ENCODE measurements around the gene DISP1.
A peak's percentile ranks its signal among the peaks of the same experiment; 100 is the strongest.
"Not testable (repeated sequence)": the region's sequence is repeated elsewhere in the genome, so short reads cannot be mapped to it uniquely, and the experiment has no call there.

Gene DISP1

DNA sequence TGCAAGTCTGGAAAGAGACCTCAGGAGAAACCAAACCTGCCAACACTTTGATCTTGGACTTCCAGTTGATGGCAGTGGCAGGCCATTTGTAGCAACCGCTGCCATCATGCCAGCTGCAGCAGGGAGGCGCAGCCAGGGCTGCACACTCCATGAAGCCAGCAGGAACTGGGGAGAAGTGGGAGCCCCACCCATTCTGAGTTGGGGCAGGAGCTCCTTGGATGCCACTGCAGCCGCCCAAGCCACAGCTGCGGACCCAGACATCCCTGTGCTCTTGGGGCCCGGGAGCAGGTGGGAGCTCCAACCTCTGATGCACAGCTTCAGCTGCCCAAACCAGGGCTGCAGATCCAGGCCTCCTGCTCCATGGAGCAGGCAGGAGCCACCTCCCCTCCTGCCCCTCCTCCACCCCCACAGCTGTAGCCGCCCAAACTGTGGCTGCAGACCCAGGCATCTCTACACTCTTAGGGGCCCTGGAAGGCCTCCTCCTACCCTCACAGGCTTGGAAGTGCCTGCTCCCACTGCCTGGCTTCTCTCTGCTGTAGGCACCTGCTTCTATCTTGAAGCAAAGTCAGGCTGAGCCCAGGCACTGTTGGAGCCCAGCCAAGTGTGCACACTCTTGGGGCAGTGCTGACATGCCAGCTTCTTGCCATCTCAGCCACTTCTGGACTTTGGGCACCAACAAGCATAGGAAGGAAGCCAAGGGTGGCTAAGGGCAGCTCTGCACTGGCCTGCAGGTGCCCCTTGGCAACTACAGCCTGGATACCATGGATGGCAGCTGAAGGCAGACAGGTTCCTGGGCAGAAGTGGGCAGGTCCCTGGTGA lies 20.0 kb upstream of the DISP1 start:
- no peak overlapping the region for H3K27ac ChIP-seq
- no peak for DNase-seq (ENCODE audit: low read depth, low spot score)

DNA sequence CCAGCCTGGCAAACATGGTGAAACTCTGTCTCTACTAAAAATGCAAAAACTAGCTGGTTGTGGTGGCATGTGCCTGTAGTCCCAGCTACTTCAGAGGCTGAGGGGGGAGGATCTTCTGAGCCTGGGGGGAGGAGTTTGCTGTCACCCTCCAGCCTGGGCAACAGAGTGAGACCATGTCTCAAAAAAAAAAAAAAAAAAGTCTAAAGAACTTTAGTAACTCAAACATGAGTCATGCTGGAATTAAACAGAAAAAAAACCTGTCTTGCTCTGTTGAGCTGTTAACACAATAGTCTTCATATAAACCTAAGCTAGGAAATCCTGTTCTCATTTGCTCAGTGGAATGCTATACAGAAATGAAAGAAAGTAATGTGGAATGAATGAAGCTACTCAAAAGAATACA lies 16.7 kb upstream of the DISP1 start:
- H3K27ac ChIP-seq: no peak overlapping the region
- no peak for DNase-seq (ENCODE audit: low read depth, low spot score)

DNA sequence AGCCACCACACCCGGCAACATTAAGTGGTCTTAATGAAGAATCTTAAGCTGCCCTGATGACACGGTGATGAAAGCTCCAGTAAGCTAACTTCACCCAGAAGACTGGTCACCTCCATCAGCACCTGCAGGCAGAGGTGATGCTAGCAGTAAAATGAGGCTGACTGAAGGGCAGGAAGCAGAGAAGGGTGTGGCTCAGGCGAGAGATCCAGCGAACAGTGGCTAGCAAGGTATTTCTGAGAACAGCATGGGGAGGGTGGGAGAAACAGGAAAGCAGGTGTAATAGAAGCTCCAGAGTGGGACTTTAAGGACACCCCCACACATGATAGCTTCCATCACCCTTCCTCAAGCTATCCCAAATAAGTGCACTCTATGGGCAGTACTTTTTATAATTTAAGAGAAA lies 15.9 kb upstream of the DISP1 start:
- no peak overlapping the region for H3K27ac ChIP-seq
- no peak for DNase-seq (ENCODE audit: low read depth, low spot score)

GRCh38 chr1:222801067-222801466 lies 13.8 kb upstream of the DISP1 start:
- no peak for DNase-seq (ENCODE audit: low read depth, low spot score)
- no peak overlapping the region for H3K27ac ChIP-seq

DNA sequence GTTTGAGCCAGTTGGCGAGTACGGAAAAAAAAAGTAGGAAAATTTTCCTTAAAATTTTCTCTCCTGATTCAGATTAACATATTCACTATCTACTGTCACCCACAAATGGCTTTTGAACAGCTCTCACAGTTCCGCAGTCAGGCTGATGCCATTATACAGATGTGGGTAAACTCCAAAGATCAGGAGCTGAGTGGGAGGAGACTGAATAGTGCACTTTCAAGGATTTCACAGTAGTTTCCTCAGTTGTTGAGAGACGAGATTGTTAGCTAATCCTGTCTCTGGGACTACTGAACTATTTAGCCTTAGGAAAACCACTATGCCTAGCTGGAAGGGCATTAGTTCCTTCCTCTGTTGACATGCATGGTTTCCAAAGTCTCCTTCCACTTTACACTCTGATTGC lies 3.2 kb upstream of the DISP1 start:
- no peak for DNase-seq (ENCODE audit: low read depth, low spot score)
- H3K27ac ChIP-seq: no peak overlapping the region

DNA sequence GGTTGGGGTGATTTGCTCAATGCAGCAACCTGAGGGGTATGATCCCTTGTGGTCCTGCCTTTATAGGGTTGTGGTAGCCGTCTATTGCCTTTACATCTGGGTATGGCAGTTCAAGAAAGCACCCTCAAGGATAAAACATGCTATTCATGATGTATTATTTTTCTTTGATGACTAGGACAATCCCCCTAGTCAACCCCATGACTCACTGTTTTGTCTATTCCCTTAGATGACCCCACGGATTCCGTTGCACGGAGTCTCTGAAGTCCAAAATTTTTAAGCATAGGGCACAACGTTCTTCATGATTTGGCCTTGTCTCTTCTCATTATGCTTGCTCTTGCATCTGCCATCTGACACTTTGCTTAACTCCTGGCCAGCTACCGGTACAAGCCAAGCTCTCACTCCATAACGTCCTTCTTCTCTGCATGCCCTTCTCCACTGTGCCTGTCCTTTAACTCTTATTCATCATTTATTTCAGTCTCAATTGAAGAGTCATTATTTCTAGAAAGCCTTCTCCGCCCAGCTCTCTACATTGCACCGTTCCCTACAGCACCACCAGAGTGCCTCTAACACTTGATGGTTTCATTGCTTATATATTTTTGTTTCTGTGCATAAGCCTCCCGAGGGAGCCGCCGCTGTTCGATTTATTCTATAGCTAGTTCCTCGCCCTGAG lies 838 bp upstream of the DISP1 start:
- H3K27ac ChIP-seq: peak overlapping the region; percentile 83
- no peak for DNase-seq (ENCODE audit: low read depth, low spot score)

- no peak for DNase-seq (ENCODE audit: low read depth, low spot score)
- H3K27ac ChIP-seq: peak overlapping the region; percentile 83
These were observed 564 bp downstream of the DISP1 start for GRCh38 chr1:222815440-222815765.

DNA sequence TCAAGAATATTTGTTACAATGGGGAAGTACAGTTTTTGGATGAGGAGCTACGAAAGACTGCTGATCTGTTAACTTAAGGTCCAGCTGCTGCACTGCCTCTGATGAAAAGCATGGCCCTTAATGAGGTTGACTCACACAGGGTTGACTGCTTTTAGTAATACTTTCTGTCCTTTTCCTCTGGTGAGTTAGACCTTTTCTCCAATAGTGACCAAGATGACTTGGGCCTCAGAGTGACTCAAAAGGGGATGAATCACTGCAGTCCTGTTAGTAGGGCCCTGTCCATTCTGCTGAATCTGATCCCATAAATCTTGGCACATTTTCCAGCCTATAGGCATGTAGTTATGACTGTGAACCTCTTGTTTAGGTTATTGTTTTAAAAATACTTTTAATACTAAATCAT lies 2.7 kb downstream of the DISP1 start:
- peak overlapping the region; percentile 42 for H3K27ac ChIP-seq
- peak; percentile 61 for DNase-seq (ENCODE audit: low read depth, low spot score)

GRCh38 chr1:222818171-222818570 lies 3.3 kb downstream of the DISP1 start:
- peak overlapping the region; percentile 42 for H3K27ac ChIP-seq

DNA sequence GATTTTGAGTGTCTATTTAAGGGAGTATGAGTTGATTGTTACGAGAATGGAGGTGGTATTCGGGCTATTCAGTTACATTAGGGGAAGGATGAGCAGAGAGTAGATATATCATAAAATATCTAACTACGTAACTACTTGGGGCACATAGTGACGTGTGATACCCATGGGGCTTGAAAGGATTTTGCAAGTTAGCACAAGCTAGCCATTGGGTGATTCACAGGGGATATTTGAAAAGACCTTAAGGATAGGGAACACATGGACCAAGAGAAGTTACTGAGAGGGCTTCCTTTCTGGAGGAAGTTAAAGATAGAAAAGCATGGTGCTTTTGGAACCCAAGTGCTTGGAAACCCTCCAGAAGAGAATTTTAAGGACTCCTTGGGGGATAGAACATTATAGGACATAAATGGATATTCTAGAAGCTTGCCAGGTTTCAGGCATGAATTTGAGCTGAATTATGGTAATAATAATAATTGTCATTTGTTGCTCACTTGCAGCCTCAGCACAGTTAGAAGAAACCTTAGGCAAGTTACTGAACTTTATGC lies 5.4 kb downstream of the DISP1 start:
- H3K27ac ChIP-seq: no peak overlapping the region
- no peak for DNase-seq (ENCODE audit: low read depth, low spot score)

More at GRCh38 chr1:222818171-222818570, 3.3 kb downstream of the DISP1 start:
- no peak for DNase-seq (ENCODE audit: low read depth, low spot score)

DNA sequence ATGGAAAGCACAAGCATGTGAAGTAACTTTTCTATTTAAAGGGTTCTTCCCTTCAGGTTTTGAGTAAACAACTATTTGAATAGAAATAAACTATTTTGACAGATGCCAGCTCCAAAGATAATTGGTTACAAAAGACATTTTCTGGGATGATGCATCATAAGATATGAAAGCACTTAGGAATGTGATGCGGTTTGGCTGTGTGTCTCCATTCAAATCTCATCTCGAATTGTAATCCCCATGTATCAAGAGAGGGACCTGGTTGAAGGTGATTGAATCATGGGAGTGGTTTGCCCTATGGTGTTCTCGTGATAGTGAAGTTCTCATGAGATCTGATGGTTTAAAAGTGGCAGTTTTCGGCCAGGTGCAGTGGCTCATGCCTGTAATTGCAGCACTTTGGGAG lies 6.4 kb downstream of the DISP1 start:
- H3K27ac ChIP-seq: no peak overlapping the region
- no peak for DNase-seq (ENCODE audit: low read depth, low spot score)

GRCh38 chr1:222823695-222824094 lies 8.9 kb downstream of the DISP1 start:
- no peak for DNase-seq (ENCODE audit: low read depth, low spot score)
- no peak overlapping the region for H3K27ac ChIP-seq

- no peak overlapping the region for H3K27ac ChIP-seq
- no peak for DNase-seq (ENCODE audit: low read depth, low spot score)
These were observed 9.8 kb downstream of the DISP1 start for GRCh38 chr1:222824641-222825040.

DNA sequence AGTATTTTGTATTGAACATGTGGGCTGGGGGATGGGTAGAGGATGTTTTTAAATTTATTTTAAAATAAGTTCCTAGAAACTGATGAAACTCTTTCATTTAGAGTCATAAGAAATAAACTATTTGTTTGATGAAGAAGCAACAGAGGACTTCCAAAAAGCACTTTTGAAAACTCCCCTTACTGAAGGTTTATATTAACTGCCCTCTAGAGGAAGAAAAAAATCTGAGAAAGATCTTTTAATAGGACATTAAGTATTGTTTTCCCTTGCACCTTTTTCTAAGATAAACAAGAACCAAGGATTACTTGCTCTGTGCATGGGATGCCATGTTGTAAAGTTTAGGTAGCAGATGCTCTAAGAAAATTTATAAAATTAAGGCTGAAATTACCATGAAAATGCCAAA lies 14.1 kb downstream of the DISP1 start:
- DNase-seq (ENCODE audit: low read depth, low spot score): no peak
- H3K27ac ChIP-seq: no peak overlapping the region

GRCh38 chr1:222829868-222830267 lies 15.0 kb downstream of the DISP1 start:
- no peak overlapping the region for H3K27ac ChIP-seq
- DNase-seq (ENCODE audit: low read depth, low spot score): no peak

GRCh38 chr1:222833356-222833876 lies 18.6 kb downstream of the DISP1 start:
- H3K27ac ChIP-seq: no peak overlapping the region
- DNase-seq (ENCODE audit: low read depth, low spot score): no peak

DNA sequence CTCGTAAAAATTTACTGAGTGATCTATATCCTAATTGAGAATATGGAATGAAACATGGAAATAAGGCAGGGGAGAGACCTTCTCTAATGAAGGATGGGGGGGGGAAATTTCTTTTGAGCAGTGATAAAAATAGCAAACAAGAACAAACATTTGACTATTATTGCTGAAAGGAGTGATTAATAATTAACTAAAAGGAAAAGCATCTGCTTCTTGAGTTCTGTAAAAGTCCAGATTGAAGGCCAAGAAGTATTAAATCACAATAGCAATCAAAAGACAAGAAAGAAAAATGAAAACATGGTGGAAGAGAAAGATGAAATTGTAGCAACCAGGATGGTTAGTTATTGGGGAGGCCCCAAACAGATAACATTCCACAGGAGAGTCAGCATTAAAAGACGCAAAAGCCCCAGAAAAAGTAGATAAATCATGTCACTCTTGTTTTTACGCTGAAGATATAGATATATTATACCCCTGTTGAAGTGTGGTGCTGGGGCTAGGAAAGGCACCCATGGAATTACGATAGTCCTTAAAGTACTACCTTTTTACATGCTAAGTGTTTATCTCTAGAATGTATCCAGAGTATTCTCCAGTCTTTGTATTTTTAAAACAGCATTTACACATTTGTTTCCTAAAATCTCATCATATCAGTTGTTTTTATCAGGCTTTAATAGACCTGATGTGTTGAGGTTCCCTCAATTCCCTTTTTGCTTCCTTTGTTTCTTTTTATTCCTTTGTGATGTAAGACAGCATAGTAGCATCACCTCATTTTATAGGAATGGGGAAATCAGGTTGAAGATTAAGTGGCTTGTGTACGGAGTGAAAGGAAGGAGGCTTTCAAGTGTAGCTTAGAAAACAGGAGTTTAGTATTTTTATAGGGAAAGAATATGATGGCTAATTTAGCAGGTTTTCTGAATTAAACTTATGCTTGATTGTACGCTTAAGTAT lies 28.9 kb downstream of the DISP1 start:
- no peak for DNase-seq (ENCODE audit: low read depth, low spot score)
- no peak overlapping the region for H3K27ac ChIP-seq

DNA sequence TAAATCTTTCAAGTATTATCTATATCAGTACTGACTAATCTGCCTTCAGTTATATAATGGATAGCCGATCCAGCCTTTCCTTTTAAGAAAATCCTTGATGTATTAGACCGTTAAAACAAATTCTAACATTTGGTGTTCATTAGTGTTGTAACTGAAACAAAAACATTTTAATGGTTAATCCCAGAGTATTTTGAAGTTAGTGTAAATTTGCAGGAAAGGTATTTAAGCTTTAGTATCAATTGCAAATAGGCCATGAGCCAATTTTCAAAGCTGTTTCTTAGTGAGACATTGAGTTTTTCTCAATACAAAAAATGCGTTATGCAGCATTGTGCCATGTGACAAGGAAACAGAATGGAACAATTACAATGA lies 29.6 kb downstream of the DISP1 start:
- no peak overlapping the region for H3K27ac ChIP-seq
- DNase-seq (ENCODE audit: low read depth, low spot score): no peak

DNA sequence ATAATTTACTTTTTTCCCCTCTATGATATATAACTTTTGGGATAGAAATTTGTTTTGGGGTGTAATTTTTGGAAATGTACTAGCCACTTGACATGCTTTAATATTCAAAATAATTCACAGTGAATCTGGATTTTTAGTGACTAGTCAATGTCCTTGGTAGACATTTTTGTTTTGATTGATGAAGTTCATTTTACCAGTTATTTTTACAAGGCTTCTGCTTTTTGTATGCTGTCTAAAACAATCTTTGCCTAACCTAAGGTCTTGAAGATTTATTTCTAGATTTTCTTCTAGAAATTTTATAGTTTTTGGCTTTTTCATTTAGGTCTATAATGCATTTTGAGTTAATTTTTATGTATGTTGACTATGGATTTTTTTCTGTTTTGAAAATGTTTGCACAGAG lies 30.9 kb downstream of the DISP1 start:
- no peak overlapping the region for H3K27ac ChIP-seq
- DNase-seq (ENCODE audit: low read depth, low spot score): no peak

DNA sequence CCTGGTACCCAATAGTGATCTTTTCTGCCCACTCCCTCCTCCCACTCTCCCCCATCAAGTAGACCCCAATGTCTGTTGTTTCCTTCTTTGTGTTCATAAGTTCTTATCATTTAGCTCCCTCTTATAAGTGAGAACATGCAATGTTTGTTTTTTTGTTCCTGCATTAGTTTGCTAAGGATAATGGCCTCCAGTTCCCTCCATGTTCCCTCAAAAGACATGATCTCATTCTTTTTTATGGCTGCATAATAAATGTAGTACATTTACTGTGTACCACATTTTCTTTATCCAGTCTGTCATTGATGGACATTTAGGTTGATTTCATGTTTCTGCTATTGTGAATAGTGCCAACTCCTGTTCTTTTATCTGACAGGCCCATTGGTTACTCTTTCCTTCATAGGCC lies 35.7 kb downstream of the DISP1 start:
- DNase-seq (ENCODE audit: low read depth, low spot score): not testable (repeated sequence)

More for the DNA sequence above, 35.7 kb downstream of the DISP1 start:
- H3K27ac ChIP-seq: not testable (repeated sequence)
